Left forelimb (tissue), 1 donor: ENCODE data around the gene PAWR.
"Not testable (repeated sequence)": the region's sequence is repeated elsewhere in the genome, so short reads cannot be mapped to it uniquely, and the experiment has no call there.

Experiments used
- DNase-seq: peaks from one replicate; pipeline ENCODE4 v3.0.0-alpha.2; 2018; ENCODE audit warnings: low spot score

PAWR gene

DNA sequence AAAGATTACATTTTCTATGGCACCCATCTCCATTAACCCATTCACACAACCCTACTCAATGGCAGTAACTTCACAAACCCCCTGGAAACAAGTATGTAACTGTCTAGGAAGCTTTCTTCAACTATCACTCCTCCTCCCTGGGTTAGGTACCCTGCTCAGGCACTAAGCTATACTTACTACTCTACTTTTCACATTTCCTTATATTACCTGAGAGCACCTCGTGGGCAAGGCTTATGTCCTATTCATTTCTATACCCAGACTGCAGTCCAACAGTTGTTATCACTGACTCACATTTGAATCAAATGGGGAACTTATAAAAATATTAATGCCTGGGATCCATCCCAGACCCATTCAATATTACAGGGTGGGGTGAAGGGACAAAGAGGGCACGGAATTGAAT lies 4.6 kb downstream of the PAWR start:
- no peak for DNase-seq

DNA sequence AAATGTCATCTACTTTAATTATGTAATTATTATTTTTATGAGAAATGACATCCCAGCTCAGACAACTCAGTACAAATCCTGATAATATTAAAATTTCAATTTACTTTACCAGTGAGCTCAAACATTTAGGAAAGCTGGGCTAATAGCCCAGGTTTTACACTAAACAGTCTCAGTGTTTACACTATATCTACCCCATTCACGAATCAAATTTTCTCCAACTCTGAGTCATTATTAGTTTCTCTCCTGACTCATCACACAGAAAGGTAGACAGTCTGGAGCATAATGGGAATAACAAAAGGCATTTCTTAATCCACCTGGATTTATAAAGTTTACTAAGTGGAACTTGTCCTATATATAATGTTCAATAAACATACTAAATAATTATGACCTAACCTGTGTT lies 5.7 kb downstream of the PAWR start:
- DNase-seq, result no peak

DNA sequence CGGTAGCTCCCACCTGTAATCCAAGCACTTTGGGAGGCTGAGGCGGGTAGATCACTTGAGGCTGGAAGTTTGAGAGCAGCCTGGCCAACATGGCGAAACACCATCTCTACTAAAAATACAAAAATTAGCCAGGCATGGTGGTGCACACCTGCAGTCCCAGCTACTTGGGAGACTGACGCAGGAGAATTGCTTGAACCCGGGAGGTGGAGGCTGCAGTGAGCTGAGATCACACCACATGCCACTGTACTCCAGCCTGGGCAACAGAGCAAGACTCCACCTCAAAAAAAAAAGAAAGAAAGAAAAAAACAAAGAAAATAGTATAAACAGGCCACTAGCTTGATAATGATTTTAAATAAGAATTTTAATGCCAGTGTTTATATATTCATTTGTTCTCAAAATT lies 6.4 kb downstream of the PAWR start:
- DNase-seq, result not testable (repeated sequence)

DNA sequence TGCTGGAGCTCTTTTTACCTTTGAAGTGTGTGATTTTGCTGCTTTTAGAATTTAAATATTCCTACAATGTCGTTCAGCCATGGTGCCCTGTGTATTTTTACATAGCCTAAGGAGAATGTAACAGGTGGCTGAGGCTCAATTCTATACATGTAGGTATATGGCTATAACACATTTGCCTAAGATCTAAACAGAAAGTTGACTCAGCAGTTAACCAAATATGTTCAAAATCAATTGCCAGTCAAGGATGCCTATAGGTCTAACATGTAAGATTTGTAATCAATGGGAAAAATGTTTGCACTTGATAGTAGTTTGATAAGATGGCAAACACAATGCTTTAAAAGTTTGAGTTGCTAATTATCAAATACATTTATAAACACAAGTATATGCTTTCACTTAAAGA lies 8.2 kb downstream of the PAWR start:
- no peak for DNase-seq

DNA sequence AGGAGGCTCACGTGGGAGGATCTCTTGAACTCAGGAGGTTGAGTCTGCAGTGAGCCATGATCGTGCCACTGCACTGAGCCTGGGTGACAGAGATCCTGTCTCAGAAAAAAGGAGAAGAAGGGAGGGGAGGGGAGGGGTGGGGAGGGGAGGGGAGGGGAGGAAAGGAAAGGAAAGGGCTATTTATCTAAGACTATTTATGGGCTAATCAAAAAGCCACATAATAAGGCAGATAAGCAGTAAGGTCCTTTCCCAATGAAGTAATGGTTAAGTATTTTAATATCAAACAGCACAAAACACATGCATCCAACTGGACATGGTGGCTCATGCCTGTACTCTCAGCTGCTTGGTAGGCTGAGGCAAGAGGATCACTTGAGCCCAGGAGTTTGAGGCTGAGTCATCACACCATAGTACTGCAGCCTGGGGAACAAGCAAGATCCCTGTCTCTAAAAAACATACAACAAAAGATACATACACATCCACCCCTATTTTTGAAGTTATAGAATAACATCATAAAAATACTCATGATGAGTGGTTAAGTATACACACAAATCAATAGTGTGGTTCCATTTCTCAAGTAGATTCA lies 9.7 kb downstream of the PAWR start:
- DNase-seq, result no peak

DNA sequence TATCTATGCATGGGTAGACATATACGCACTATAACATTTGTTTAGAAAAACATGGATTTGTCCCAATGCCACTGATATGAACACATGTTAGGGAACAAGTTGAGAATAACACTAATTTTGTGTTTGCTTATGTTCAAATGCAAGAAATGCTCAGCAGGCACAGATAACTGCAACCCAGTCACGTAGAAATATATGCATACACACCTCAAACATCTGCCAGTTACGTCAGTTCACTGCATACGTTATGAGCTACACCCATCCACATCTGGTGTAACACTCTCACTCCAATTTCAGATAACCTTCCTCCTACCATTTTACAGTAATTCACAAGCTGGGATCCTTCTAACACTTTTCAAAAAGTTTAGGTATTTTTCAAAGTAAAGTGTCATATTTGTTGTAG lies 10.7 kb downstream of the PAWR start:
- DNase-seq, result no peak

DNA sequence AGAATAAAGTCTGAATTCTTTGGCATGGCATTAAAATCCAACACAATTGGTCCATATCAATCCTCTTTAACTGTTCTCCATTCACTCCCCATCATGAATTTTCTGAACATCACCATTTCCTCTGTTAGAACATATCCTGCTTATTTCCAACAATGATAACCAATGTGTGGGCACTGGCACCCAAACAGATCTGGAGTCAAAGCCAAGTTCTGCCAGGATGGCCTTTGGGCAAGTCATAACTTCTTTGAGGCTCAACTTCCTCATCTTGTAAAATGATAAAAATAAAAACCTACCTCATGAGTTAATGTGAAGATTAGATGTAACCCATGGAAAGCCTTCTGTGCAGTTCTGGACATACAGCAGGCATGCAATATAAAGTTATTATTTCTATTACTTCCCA lies 12.5 kb downstream of the PAWR start:
- DNase-seq, result no peak

DNA sequence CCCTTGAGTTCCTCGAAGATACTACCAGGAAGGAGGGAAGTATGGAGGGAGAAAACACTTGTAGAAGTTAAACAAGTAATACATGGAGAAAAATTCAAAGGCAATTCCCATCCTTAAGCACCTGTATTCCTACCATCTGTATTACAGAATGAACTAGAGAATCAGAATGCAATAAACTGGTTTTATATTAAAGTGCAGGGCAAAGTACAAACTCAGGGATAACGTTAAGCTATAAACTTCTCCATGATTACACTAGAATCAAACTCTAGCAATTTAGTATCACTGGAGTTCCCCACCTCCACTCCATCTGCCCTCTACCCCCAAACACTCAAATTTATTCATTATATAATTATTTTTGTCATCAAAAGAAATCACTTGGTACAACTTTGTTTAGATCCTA lies 13.1 kb downstream of the PAWR start:
- no peak for DNase-seq

DNA sequence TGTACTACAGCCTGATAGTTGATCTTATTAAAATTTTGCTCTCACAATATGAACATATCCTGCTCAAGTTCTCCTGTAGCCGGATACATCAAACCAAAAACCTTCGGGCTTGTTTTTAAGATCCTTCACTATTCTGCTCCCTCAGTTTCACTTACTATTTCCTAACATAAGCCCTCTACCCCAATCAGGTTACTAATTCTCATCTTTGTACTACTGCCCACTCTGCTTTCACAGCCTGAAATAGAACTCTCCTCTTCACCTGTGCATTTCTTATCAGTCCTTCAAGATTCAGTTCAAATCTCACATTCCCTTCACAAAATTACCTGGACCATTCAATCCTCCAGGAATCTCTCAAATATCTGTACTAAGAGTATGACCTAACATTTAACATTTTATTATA lies 14.2 kb downstream of the PAWR start:
- no peak for DNase-seq

DNA sequence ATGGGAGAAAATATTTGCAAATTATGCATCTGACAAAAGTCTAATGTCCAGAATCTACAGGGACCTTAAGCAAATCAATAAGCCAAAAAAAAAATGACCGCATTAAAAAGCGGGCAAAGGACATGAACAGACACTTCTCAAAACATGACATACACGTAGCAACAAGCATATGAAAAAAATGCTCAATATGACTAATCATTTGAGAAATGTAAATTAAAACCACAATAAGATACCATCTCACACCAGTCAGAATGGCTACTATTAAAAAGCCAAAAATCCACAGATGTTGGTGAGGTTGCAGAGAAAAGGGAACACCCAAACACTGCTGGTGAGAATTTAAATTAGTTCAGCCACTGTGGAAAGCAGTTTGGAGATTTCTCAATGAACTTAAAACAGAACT lies 16.1 kb downstream of the PAWR start:
- DNase-seq, result no peak

DNA sequence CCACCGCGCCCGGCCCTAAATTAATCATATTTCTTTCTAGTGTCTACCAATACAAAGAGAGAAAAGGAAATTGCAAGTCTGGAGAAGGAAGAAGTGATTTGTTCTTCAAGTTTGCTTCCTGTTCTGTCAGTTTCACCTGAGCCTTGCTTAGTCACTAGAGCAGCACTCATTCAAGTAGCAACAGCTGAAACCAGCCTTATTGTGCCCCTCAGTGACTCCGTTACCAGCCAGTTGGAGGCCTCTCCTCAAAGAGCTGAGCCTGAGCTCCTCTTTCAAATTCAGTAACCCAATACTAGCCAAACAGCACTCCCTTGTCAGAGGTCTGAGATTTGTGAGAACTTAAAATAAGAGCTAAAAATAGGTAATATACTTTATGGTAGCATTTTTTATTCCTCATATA lies 17.4 kb downstream of the PAWR start:
- no peak for DNase-seq

DNA sequence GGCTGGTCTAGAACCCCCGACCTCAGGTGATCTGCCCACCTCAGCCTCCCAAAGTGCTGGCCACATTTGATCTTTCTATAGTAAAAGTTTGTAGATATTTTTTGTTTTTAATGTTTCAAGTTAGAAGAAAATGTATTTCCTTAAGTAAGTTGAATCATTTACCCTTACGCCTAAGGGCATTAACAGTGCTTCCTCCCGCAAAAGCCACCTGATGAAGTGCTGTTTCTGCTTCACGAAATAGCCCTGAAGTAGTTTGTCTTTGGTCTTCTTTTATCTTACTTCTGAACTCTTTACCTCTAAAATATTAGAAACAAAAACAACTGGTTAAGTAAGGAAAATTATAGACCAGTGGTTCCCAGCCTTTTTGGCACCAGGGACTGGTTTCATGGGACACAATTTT lies 22.7 kb downstream of the PAWR start:
- no peak for DNase-seq

DNA sequence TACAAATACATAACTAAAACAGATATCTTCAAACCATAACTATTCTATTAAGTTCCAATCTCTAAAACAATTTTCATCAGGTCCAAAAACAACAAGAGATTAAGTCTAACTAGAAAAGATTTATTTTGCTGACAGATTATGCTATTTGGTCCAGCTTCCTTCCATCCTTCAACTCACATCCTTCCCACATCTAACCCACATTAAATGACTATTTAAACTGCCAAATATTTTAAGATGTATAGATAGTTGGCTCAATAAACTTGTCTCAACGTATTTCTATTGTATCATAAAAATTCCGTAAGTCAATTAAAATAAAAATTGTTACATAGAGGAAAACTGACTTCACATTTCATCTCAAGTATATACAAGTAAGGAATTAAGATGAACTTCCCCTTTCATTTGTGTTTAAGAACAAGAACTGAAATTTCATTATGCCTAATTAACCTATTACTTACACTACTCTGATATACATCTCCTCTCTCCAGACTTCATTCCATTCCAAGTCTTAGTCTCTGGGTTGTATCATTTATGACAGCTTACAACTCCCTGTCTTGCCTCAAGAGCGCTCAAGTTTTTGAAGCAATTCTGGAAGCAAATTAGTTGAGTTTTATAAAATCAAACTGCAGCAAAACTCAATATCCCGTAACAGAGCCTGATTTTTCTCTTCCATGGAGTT lies 25.4 kb downstream of the PAWR start:
- no peak for DNase-seq

DNA sequence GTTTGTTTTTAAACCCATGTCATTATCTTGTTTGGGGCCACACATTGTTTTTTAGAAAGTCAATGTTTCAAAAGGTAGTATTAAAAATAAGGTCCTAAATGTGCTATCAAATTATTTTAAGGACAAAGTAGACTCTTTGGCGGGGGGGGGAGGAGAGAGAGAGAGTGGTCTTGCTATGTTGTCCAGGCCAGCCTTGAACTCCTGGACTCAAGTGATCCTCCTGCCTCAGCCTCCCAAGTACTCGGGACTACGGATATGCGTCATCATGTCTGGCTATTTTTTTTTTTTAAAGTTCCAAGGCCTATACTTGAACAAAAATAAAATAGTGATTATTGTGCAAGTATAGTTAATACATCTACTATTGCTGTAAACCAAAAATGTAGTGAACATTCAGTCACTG lies 26.2 kb downstream of the PAWR start:
- no peak for DNase-seq

DNA sequence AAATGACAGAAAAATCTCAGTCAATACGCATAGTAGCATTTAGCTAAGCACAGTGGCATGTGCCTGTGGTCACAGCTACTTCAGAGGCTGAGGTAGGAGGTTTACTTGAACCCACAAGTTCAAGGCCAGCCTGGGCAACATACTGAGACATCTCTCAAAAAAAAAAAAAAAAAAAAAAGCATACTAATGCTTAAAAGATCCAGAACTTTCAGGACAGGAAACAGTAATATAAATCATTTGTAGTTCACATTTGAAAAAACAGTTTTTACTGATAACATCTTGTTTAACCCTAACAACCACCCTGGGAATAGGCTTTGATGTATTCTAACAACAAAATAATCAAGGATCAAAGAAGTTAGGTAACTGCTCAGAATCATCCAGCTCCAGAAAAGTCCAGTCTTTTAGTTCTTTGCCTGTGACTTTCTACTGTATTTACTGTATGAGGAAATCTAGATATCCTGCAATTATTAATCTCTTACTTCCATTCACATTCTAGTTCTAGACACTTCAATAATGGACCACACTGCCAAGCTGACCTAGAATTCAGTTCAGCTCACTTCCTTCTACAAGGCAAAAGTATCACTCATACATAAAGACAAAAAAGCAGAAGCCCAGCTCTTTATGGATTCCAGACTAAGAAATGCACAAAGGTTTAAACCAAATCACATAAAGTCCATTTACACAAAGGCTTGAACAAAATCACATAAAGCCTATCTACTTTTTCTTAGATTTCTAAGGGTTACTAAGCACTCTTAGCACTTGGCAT lies 28.5 kb downstream of the PAWR start:
- DNase-seq, result no peak

DNA sequence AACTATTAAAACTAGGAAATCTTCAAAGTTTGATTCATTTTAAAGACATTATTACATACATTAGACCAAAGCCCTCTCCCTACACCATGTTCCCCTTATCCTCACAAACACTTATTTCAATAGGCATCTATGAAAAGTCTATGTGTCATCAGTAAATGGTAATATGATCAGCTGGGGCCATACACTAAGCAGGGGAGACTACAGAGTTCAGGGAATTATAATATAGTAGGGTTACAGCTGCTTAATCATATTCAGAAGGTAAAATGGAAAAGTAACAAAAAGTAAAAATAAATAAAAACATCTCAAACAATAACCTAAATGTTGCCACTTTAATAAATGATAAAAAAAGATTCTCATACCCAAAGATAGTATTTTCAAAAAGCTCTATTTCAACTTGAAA lies 29.1 kb downstream of the PAWR start:
- no peak for DNase-seq

DNA sequence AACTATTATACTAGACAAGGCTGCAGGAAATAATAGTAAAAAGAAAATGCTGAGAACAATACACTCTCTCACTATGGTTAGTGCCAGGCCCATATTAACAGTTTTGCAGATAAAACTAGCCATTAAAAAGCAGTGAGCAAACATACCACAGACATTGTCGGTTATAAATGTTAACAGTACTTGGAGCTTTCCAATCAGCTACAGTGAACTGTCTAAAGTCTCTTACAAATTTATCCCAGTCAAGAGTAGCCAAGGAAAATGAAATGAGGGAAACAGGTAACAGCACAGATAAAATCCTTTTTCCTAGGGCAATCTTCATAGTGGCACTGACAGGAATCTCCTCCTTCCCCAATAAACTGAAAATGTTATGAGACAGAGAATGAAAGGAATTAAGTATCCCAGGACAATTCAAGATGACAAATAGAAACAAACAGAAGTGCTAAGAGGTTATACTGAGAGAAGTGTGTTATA lies 30.8 kb downstream of the PAWR start:
- DNase-seq, result no peak

DNA sequence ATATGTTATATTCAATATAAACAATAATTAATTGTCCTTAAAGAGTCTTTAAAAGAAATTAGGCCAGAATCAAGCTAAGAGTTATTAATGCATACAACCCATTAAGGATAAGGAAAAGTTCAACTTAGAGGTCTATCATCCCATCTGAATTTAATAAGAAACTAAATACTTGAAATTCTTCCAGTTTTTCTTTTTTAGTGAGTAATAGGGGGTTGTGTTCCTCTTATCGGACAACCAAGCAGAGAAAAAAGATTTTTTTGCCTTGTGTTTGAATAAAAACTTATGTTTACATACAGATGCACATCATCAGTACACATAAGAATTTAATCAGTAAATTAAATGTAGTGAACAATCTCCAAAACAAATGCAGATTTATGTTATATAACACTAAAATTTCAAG lies 32.5 kb downstream of the PAWR start:
- no peak for DNase-seq

DNA sequence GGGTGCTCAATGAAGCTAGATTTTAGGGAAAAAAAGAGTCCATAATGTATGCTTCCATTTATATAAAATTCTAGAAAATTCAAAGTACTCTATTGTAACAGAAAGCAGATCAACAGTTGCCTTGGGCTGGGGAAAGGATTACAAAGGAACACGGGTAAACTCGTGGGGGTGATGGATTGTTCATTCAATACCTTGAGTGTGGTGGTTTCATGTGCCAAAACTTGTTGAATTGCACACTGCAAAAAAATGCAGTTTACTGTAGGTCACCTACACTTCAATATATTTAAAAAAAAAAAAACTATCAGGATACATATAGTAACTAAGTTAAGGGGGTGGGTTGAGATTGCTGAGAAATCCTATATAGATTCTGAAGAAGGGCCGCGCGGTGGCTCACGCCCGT lies 33.6 kb downstream of the PAWR start:
- DNase-seq, result no peak

DNA sequence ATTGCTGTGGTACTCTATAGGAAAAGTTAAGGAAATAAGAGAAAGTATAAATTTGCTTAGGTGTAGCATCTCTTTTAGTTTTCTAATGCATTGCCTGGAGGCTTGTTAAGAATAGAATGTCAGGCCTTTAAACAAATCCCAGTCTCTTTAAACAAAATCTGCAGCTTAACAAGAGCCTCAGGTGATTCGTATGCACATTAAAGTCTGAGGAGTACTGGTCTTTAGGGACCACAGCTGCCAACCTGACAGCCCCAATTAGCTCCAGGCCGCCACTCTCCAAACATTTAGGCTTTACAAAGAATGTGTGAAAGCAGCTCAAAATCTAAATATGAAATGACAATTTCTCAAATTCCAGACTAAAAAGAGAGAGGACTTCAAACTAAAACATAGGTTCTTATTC lies 35.7 kb downstream of the PAWR start:
- DNase-seq, result no peak

DNA sequence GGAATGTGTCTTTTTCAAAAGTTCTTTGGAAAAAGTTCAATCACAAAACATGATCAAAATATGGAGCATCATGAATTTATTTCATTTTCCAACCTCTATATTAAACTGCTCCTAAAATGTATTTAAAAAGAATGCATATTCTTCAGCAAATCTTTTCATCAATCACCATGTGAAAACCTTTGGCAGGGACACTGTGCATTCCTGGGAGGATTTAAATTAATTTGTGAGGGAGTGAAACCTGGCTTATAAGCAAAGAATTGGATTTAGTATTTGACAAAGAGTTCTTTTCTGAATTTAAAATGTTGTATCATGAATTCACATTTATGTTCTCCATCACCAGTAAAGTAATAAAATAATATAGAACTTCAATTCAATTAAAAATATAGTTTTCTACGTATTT lies 38.2 kb downstream of the PAWR start:
- no peak for DNase-seq

DNA sequence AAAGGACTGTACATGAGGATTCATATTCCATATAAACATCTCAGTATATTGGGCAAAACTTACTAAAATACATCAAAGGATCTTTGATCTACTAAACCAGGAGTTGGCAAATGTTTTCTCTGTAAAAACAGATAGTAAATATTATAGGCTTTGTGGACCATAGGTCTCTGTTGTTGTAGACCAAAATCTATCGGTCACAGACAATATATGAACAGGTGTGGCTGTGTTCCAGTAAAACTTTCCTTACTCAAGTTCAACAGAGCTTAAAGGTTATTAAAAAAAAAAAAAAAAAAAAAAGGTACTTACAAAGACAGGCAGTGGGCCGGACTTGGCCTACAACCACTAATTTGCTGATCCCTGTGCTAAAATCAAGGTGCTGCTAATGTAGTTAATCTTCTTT lies 40.3 kb downstream of the PAWR start:
- DNase-seq, result no peak

DNA sequence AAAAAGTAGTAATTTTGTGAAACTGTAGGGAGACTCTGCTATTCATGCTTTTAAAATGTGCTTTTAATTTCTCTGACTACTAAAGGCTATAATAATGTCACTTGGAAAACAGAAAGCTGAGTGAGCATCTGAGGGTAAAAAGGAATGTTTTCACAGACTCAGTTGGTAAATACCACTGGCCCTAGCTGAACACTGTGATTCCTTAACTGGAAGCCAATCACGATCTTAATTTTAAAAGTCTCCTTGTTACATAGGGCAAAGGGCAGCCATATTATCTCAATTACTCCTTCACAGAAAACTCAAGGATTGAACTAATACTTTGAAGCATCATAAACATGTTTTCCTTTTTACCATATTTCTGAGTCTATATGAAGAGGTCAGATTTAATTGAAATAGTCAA lies 41.9 kb downstream of the PAWR start:
- DNase-seq, result no peak

DNA sequence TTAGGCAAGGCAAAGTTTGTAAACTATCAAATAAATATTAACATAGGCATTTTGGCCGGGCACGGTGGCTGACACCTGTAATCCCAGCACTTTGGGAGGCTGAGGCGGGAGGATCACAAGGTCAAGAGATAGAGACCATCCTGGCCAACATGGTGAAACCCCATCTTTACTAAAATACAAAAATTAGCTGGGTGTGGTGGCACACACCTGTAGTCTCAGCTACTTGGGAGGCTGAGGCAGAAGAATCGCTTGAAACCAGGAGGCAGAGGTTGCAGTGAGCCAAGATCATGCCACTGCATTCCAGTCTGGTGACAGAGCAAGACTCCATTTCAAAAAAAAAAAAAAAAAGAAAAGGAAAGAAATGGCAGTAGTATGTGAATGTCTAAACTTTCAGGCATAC lies 43.9 kb downstream of the PAWR start:
- not testable (repeated sequence) for DNase-seq
